H1 (cell line): Measurements from ENCODE around the gene ARHGEF40.

Source experiments
- ATF2 ChIP-seq: IDR thresholded peaks from 2 replicates; pipeline ENCODE4 v1.6.1; 2012; ENCODE audit warnings: low read length, inconsistent platforms
- CEBPB ChIP-seq: IDR thresholded peaks from 2 replicates; pipeline ENCODE4 v1.6.1; 2012; ENCODE audit warnings: low read depth, low read length
- CHD1 ChIP-seq: IDR thresholded peaks from 2 replicates; pipeline ENCODE4 v1.6.1; 2012; ENCODE audit warnings: low read depth, low read length, improper control_type of control experiment
- CTCF ChIP-seq, 3 experiments: IDR thresholded peaks; 1 replicate in 2 of 3; 2 replicates in 1 of 3; pipeline versions ENCODE4 v1.5.1 to v1.6.1; 2011; ENCODE audit warnings: low read length in 3 of 3, mild to moderate bottlenecking in 3 of 3, inconsistent platforms in 2 of 3, low read depth in 1 of 3, moderate library complexity in 1 of 3; ENCODE audit not compliant: insufficient read depth in 1 of 3; ENCODE audit errors: control extremely low read depth in 1 of 3
- E2F6 ChIP-seq: IDR thresholded peaks from 2 replicates; pipeline ENCODE4 v1.6.1; 2012; ENCODE audit warnings: inconsistent platforms
- EP300 ChIP-seq, 2 experiments: IDR thresholded peaks; 1 replicate in 1 of 2; 2 replicates in 1 of 2; pipeline ENCODE4 v1.6.1; 2011 to 2012; ENCODE audit warnings: low read depth in 2 of 2, low read length in 2 of 2, mild to moderate bottlenecking in 2 of 2, borderline replicate concordance in 1 of 2, inconsistent platforms in 1 of 2, moderate library complexity in 1 of 2
- JUND ChIP-seq: IDR thresholded peaks from 2 replicates; pipeline ENCODE4 v1.6.1; 2011; ENCODE audit warnings: mild to moderate bottlenecking, improper control_type of control experiment, low read length
- RAD21 ChIP-seq, 2 experiments: IDR thresholded peaks in 1 of 2; conservative IDR thresholded peaks in 1 of 2; 2 replicates each; pipeline ENCODE4 v1.6.1; 2011; ENCODE audit warnings: low read depth in 2 of 2, low read length in 2 of 2, improper control_type of control experiment in 1 of 2, inconsistent platforms in 1 of 2, mild to moderate bottlenecking in 1 of 2, moderate library complexity in 1 of 2

GRCh38 chr14:21042918-21043317 is 27.2 kb upstream of the ARHGEF40 start:
- TF ChIP-seq CTCF (IDR thresholded peaks at IDR 0.05; ENCODE audit: control extremely low read depth in 1 of 3, insufficient read depth in 1 of 3, low read depth in 1 of 3, low read length in 3 of 3) = no peak
- no peak for TF ChIP-seq ATF2
- no peak for TF ChIP-seq RAD21 (IDR thresholded peaks at IDR 0.05 in 1 of 2, conservative IDR thresholded peaks at IDR 0.05 in 1 of 2; ENCODE audit: low read depth in 2 of 2, low read length in 2 of 2)
- TF ChIP-seq CEBPB = no peak
- no peak for TF ChIP-seq CHD1
- no peak for TF ChIP-seq JUND
- TF ChIP-seq E2F6 = no peak
- TF ChIP-seq EP300 (IDR thresholded peaks at IDR 0.05; ENCODE audit: borderline replicate concordance in 1 of 2, low read depth in 2 of 2, low read length in 2 of 2) = no peak
